H9 (cell line): Measurements from ENCODE around the gene GTF3C6. TPM values are rescaled to one million over a fixed set of nuclear protein-coding genes. Genes with fewer than 3 reads are reported as not detected.
"Not testable (repeated sequence)": the region's sequence is repeated elsewhere in the genome, so short reads cannot be mapped to it uniquely, and the experiment has no call there.

Source experiments
- DNase-seq: peaks from one replicate; pipeline ENCODE4 v3.0.0-alpha.2; 2017
- H2AFZ ChIP-seq: one replicate; pipeline ENCODE4 v1.6.1; 2013; ENCODE audit warnings: mild to moderate bottlenecking, low read length, control low read depth, moderate library complexity
- H2AK5ac ChIP-seq: 2 replicates; pipeline ENCODE4 v1.6.1; 2013; ENCODE audit warnings: low read length, control low read depth, mixed read lengths; ENCODE audit not compliant: insufficient read length
- H2BK120ac ChIP-seq: one replicate; pipeline ENCODE4 v1.6.1; 2013; ENCODE audit warnings: low read depth, mild to moderate bottlenecking, low read length, control low read depth, inconsistent platforms; ENCODE audit not compliant: poor library complexity, severe bottlenecking
- H2BK12ac ChIP-seq: 2 replicates; pipeline ENCODE4 v1.6.1; 2013; ENCODE audit warnings: low read length, control low read depth, mixed read lengths, low read depth; ENCODE audit not compliant: insufficient read length
- H2BK15ac ChIP-seq: 2 replicates; pipeline ENCODE4 v1.6.1; 2013; ENCODE audit warnings: low read depth, low read length, control low read depth
- H2BK20ac ChIP-seq: one replicate; pipeline ENCODE4 v1.6.1; 2013; ENCODE audit warnings: low read depth, mild to moderate bottlenecking, low read length, control low read depth, inconsistent platforms; ENCODE audit not compliant: poor library complexity, severe bottlenecking
- H2BK5ac ChIP-seq: 2 replicates; pipeline ENCODE4 v1.6.1; 2013; ENCODE audit warnings: low read length, control low read depth, mixed read lengths; ENCODE audit not compliant: insufficient read length
- H3K14ac ChIP-seq: 2 replicates; pipeline ENCODE4 v1.6.1; 2013; ENCODE audit warnings: low read length, control low read depth; ENCODE audit not compliant: insufficient read depth
- H3K18ac ChIP-seq: 2 replicates; pipeline ENCODE4 v1.6.1; 2013; ENCODE audit warnings: low read depth, mild to moderate bottlenecking, mixed read lengths, low read length, control low read depth; ENCODE audit not compliant: insufficient read length
- H3K23ac ChIP-seq: 2 replicates; pipeline ENCODE4 v1.6.1; 2013; ENCODE audit warnings: low read length, control low read depth, mixed read lengths, low read depth; ENCODE audit not compliant: insufficient read length
- H3K23me2 ChIP-seq: 2 replicates; pipeline ENCODE4 v1.6.1; 2013; ENCODE audit warnings: low read depth, mild to moderate bottlenecking, mixed read lengths, low read length, control low read depth; ENCODE audit not compliant: insufficient read length, poor library complexity, severe bottlenecking
- H3K27ac ChIP-seq: 2 replicates; pipeline ENCODE4 v1.5.1; 2013; ENCODE audit warnings: low read length, control low read depth, mixed read lengths, low read depth; ENCODE audit not compliant: insufficient read length
- H3K27me3 ChIP-seq: 2 replicates; pipeline ENCODE4 v1.6.1; 2013; ENCODE audit warnings: low read length, control low read depth, inconsistent platforms; ENCODE audit not compliant: insufficient read depth
- H3K4ac ChIP-seq: 2 replicates; pipeline ENCODE4 v1.6.1; 2013; ENCODE audit warnings: low read depth, mild to moderate bottlenecking, control low read depth, inconsistent platforms, low read length, moderate library complexity
- H3K4me1 ChIP-seq: 2 replicates; pipeline ENCODE4 v1.6.1; 2013; ENCODE audit warnings: low read length, control low read depth, inconsistent platforms; ENCODE audit not compliant: insufficient read depth
- H3K4me2 ChIP-seq: 2 replicates; pipeline ENCODE4 v1.6.1; 2013; ENCODE audit warnings: low read length, control low read depth, mixed read lengths; ENCODE audit not compliant: insufficient read length, insufficient read depth
- H3K56ac ChIP-seq: 2 replicates; pipeline ENCODE4 v1.6.1; 2013; ENCODE audit warnings: low read depth, mild to moderate bottlenecking, mixed read lengths, low read length, control low read depth; ENCODE audit not compliant: insufficient read length
- H3K79me1 ChIP-seq: 2 replicates; pipeline ENCODE4 v1.6.1; 2013; ENCODE audit warnings: low read depth, mild to moderate bottlenecking, moderate library complexity, low read length, control low read depth, inconsistent platforms; ENCODE audit not compliant: insufficient read depth, poor library complexity, severe bottlenecking
- H3K79me2 ChIP-seq: 2 replicates; pipeline ENCODE4 v1.6.1; 2013; ENCODE audit warnings: low read length, control low read depth, inconsistent platforms; ENCODE audit not compliant: insufficient read depth
- H3K9ac ChIP-seq: 2 replicates; pipeline ENCODE4 v1.6.1; 2013; ENCODE audit warnings: low read length, control low read depth, mixed read lengths; ENCODE audit not compliant: insufficient read length; ENCODE audit errors: extremely low read depth
- H3K9me3 ChIP-seq: one replicate; pipeline ENCODE4 v1.6.1; 2013; ENCODE audit warnings: low read depth, low read length, inconsistent platforms; ENCODE audit not compliant: control insufficient read depth
- H3T11ph ChIP-seq: one replicate; pipeline ENCODE4 v1.6.1; 2013; ENCODE audit warnings: mild to moderate bottlenecking, low read length, control low read depth, inconsistent platforms
- H4K20me1 ChIP-seq: one replicate; pipeline ENCODE4 v1.6.1; 2013; ENCODE audit not compliant: control insufficient read depth, insufficient read length, insufficient read depth
- H4K5ac ChIP-seq: 2 replicates; pipeline ENCODE4 v1.6.1; 2013; ENCODE audit warnings: low read depth, mild to moderate bottlenecking, mixed read lengths, low read length, control low read depth; ENCODE audit not compliant: insufficient read length
- H4K8ac ChIP-seq: replicated peaks from 2 replicates; pipeline ENCODE4 v1.6.1; 2013; ENCODE audit warnings: low read length, control low read depth, mixed read lengths, low read depth; ENCODE audit not compliant: insufficient read length
- H4K91ac ChIP-seq: 2 replicates; pipeline ENCODE4 v1.6.1; 2013; ENCODE audit warnings: low read depth, mild to moderate bottlenecking, moderate library complexity, mixed read lengths, low read length, control low read depth; ENCODE audit not compliant: insufficient read length
- H3K27ac Mint-ChIP-seq, 3 experiments: 2 replicates in 2 of 3; 3 replicates in 1 of 3; pipeline ENCODE4 v1.8.0; 2020 to 2021; ENCODE audit warnings: mixed read lengths in 3 of 3, mild to moderate bottlenecking in 1 of 3, moderate library complexity in 1 of 3
- H3K27me3 Mint-ChIP-seq: 2 replicates; pipeline ENCODE4 v1.8.0; 2021; ENCODE audit warnings: low read depth, mild to moderate bottlenecking, moderate library complexity, mixed read lengths
- H3K36me3 Mint-ChIP-seq, 3 experiments: 2 replicates in 2 of 3; 3 replicates in 1 of 3; pipeline ENCODE4 v1.8.0; 2020 to 2021; ENCODE audit warnings: low read depth in 3 of 3, mixed read lengths in 3 of 3; ENCODE audit not compliant: insufficient read depth in 1 of 3
- H3K4me1 Mint-ChIP-seq, 2 experiments: 2 replicates each; pipeline ENCODE4 v1.8.0; 2020; ENCODE audit warnings: mixed read lengths in 2 of 2
- H3K4me3 Mint-ChIP-seq, 2 experiments: 2 replicates in 1 of 2; 3 replicates in 1 of 2; pipeline ENCODE4 v1.8.0; 2020 to 2021; ENCODE audit warnings: mild to moderate bottlenecking in 2 of 2, mixed read lengths in 2 of 2, moderate library complexity in 1 of 2
- H3K9me3 Mint-ChIP-seq, 2 experiments: 2 replicates in 1 of 2; 3 replicates in 1 of 2; pipeline ENCODE4 v1.8.0; 2020; ENCODE audit warnings: mild to moderate bottlenecking in 2 of 2, mixed read lengths in 2 of 2, moderate library complexity in 1 of 2
- WGBS: extraction: QIAGEN DNeasy Blood & Tissue Kit; methylation state at CpG from one replicate; pipeline ENCODE4 v1.1.7; 2013; ENCODE audit warnings: missing lambda C conversion rate, low lambda C conversion rate, mixed read lengths; ENCODE audit not compliant: insufficient read length; ENCODE audit errors: extremely low coverage; 5-methylcytosine and 5-hydroxymethylcytosine counted together
- total RNA-seq: library from RNA; stranded (reverse); gene quantifications from 2 replicates; pipeline ENCODE4 v1.2.1, GENCODE V29; 2021
- TF ChIP-seq, protein P1 (sequence below): fragments of 200-600 bp; sonication (generic); conservative IDR thresholded peaks from 3 replicates; pipeline ENCODE4 v1.8.0; 2021; ENCODE audit warnings: antibody characterized with exemption, mild to moderate bottlenecking

Gene GTF3C6
- total RNA-seq, 1 experiment from 2014 or later: 106 TPM

DNA sequence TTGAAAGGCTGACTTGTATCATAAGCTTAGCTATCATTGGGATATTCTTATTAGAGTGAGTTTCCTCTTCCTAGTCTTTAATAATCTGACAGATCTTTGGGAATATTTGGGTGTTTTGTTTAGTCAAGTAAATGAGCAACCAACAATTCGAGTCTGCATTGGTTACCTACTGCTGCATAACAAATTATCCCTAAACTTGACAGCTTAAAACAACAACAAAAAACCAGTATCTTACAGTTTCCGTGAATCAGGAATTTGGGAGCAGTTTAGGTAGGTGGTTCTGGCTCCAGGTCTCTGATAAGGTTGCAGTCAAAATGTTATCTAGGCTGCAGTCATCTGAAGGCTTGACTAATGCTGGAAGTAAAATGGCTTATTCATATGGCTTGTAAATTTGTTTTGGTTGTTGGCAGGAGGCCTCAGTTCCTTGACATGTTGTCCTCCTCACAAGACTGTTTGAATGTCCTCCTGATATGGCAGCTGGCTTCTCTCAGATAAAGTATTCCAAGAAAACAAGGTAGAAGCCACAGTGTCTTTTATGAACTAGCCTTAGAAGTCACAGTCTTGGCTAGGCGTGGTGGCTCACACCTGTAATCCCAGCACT lies 7.2 kb downstream of the GTF3C6 start:
- Histone ChIP-seq H2BK5ac (no peak overlapping the region), H3K18ac (no peak overlapping the region), H3T11ph (no peak overlapping the region), H2AK5ac (no peak overlapping the region), H3K27me3 (no peaks in the 10 kb centered on the region), H3K4me1 (no peaks in the 10 kb centered on the region), H2BK12ac (no peak overlapping the region), H2AFZ (no peak overlapping the region), H3K9ac (no peak overlapping the region), H3K4me2 (no peak overlapping the region), H3K4ac (no peak overlapping the region), H3K79me2 (no peaks in the 10 kb centered on the region), H3K14ac (no peak overlapping the region), H3K79me1 (no peaks in the 10 kb centered on the region), H2BK20ac (no peak overlapping the region), H3K56ac (no peak overlapping the region), H3K9me3 (no peaks in the 10 kb centered on the region), H2BK15ac (no peak overlapping the region), H3K27ac (no peak overlapping the region), H4K20me1 (no peaks in the 10 kb centered on the region), H4K8ac (no peak overlapping the region), H3K23me2 (no peaks in the 10 kb centered on the region), H3K23ac (no peak overlapping the region), H4K91ac (no peak overlapping the region), H2BK120ac (no peak overlapping the region), H4K5ac (no peak overlapping the region)
- H3K27ac Mint-ChIP-seq: no peak overlapping the region
- peaks cover 53 to 78% (median 75%) of the 10 kb centered on the region in 3 experiments for H3K36me3 Mint-ChIP-seq
- H3K4me3 Mint-ChIP-seq: no peak overlapping the region
- no peaks in the 10 kb centered on the region for H3K4me1 Mint-ChIP-seq
- no peaks in the 10 kb centered on the region for H3K27me3 Mint-ChIP-seq
- DNase-seq: no peak
- TF ChIP-seq, protein P1, sequence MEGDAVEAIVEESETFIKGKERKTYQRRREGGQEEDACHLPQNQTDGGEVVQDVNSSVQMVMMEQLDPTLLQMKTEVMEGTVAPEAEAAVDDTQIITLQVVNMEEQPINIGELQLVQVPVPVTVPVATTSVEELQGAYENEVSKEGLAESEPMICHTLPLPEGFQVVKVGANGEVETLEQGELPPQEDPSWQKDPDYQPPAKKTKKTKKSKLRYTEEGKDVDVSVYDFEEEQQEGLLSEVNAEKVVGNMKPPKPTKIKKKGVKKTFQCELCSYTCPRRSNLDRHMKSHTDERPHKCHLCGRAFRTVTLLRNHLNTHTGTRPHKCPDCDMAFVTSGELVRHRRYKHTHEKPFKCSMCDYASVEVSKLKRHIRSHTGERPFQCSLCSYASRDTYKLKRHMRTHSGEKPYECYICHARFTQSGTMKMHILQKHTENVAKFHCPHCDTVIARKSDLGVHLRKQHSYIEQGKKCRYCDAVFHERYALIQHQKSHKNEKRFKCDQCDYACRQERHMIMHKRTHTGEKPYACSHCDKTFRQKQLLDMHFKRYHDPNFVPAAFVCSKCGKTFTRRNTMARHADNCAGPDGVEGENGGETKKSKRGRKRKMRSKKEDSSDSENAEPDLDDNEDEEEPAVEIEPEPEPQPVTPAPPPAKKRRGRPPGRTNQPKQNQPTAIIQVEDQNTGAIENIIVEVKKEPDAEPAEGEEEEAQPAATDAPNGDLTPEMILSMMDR: no peak
- H3K9me3 Mint-ChIP-seq: no peaks in the 10 kb centered on the region
- WGBS: no CpG with 5 or more reads among the region's 3 CpGs

DNA sequence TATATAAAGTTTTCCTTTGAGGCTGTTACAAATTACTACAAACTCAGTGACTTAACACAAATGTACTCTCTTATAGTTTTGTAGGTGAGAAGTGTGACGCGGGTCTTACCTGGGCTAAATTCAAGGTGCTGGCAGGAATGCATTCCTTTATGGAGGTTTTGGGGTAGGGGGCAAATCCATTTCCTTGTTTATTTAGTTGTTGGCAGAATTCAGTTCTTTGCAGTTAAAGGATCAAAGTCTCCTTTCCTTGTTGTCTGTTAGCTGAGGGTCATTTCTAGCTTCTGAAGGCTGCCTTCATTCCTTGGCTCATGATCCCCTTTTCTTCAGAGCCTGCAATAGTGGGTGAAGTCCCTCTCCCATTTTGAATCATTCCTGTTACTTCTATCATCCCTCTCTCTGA lies 10.2 kb downstream of the GTF3C6 start:
- not testable (repeated sequence) for H3K27ac ChIP-seq, H3K27me3 ChIP-seq, H4K5ac ChIP-seq, H4K91ac ChIP-seq, H2BK20ac ChIP-seq, H3K9me3 Mint-ChIP-seq, H3K9ac ChIP-seq, H3K4ac ChIP-seq, H3K23me2 ChIP-seq, H3K14ac ChIP-seq, H3K79me1 ChIP-seq, H2BK12ac ChIP-seq, H3K9me3 ChIP-seq, H4K8ac ChIP-seq, DNase-seq, H2BK15ac ChIP-seq, H3K4me3 Mint-ChIP-seq, H3K56ac ChIP-seq, H3K18ac ChIP-seq, H3K23ac ChIP-seq, H3K4me1 ChIP-seq, H2AFZ ChIP-seq, H3K4me1 Mint-ChIP-seq, H4K20me1 ChIP-seq, H2BK120ac ChIP-seq, H3K27me3 Mint-ChIP-seq, H3K4me2 ChIP-seq, H3K79me2 ChIP-seq, H2AK5ac ChIP-seq, H3T11ph ChIP-seq, H2BK5ac ChIP-seq
- no CpG with 5 or more reads among the region's 2 CpGs for WGBS
- peak overlapping the region in 1 of 3 experiments; percentile 0; a peak in 1 of 7 replicates for H3K27ac Mint-ChIP-seq
- H3K36me3 Mint-ChIP-seq: peaks cover 34 to 49% (median 46%) of the 10 kb centered on the region in 3 experiments; a peak in 6 of 7 replicates
